HG03135 (cell line): ENCODE data around the gene RPS17.
"Not testable (repeated sequence)": the region's sequence is repeated elsewhere in the genome, so short reads cannot be mapped to it uniquely, and the experiment has no call there.

ENCODE experiments used
- ATAC-seq: cut with Tn5 transposase; IDR thresholded peaks from one replicate; pipeline ENCODE4 v1.9.1; 2021; ENCODE audit warnings: mild to moderate bottlenecking, moderate library complexity; ENCODE audit not compliant: unreplicated experiment

The RPS17 gene

DNA sequence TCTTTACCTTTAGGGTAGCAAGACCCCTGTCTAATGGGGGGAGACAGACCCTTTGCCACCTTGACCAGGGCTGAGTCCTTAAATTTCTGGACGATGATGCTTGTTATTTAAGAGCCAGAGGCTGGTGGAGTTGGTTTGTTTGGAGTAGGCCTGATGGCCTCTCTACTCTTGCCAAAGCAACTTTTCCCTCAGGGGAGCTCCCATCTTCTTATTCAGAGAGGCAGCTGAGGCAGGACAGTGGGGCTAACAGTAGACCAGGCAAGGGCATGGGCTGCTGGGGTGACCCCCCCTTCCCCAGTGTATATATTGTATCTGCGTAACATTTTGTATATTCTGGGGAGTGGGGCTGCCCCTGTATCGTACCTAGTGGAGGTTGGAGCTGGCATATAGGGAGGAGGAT is 10.3 kb downstream of the RPS17 start:
- ATAC-seq: no peak

DNA sequence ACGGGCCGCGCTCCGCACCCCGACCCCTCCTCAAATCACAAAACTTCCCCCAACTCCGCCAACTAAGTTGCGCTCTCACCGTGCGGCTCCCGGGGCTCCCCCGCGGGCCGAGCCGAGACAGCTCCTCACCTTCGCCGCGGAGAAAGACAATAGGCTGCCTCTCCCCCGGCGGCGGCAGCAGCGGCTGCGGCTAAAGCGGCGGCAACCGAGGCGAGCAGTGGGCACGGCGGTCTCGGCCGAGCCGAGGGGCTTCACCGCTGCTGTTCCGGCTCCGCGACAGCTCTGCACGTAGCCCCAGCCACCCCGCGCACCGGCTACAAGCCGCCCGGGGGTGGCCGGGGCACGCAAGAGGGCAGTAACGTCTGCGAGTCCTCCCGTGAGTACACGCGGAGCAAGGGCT is 26.7 kb downstream of the RPS17 start:
- not testable (repeated sequence) for ATAC-seq

DNA sequence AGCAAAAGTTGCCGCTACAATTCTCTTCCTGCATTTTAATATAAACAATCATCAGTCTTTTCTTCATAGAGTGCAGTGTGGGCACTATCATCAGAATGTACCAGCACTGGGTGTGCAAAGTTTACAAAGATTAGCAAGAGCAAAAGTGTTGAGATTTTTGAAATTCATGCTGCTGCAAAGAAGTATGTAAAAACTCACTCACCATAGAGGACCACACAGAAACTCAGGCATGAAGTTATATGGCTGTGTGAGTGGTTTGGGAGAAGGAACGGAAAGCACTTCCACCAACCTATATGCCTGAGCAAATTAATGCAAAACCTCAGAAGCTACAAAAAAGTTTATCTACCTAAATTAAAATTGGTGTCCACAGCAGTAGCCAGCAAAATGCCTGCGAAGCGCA is 32.6 kb downstream of the RPS17 start:
- not testable (repeated sequence) for ATAC-seq

DNA sequence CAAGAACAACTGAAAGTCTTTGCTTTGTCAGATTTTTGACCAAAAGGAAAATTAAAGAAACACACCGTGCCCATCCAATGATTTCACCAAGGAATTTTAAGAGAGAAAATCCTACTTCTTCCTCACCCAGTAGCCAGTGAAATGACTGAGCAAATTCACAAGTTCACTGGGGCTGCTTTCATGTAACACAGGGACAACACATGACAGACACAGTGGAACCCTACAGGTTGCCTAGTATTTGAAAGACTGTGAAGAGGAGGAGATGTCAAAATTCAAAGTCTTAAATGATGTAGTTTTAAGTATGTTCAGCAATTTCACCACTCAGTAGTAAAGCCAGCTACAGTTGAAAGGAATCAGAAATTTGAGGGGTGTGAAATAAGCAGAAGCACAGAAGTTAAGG is 33.2 kb downstream of the RPS17 start:
- ATAC-seq: not testable (repeated sequence)

DNA sequence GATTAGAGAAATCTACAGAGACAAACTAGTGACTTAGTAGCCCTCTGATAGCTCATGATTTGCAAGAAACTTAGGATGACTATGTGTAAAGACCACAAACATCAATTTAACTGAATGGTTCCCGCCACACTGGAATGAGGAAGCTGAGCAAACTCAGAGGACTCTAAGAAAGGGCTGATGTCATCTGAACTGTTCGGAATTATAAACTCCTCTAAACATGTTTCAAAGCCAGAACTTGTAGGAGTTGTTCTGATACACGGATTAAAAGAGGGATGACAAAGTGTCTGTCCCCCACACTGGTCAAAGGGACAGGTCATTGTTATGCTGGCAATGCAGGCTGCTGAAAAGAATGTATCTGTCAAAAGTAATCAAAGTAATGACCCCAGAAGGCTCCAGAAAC is 34.4 kb downstream of the RPS17 start:
- not testable (repeated sequence) for ATAC-seq

DNA sequence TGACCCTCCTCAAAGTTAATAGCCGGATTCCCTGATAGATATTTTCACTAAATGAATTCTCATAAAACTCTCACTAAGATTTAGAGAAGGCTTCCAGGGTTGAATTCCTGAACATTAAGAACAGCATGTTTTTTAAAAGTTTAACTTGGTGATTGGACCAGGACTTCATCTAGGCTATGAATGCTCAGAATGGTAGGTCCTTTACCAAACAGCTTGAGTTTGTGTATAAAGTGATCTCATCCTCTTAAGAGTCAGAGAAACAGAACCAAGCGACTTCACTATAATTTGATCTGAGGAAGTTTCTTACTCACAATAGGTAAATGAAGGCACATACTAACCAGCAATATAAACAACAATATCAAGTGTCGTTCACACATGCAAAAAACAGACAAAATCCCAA is 36.2 kb downstream of the RPS17 start:
- ATAC-seq: not testable (repeated sequence)

DNA sequence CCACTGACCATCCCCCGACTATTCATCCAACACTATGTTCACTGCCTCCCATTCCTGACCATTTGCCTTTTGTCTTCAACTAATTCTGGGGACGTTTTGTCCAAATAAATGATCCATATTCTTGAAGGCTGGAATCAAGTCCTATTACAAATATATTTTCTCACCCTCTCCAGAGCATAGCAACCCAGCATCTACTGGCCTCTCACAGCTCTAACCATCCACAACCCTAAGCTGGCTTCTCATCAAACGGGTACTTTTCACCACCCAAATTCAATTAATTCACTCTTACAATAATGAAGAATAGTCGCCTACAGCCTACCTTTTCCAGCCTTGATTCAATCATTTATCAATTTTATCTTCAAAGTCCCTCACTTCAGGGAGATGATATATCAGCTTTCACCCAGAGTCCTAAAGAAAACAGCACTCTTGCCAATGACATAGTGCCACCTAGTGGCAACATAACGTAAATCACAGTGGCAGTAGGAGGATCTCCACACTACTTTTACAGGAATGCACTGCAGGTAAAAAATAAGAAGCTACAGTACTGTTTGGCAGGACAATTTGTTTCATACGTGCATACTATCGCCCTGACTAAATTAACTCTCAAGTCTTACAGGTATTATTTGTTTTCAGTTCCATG is 37.4 kb downstream of the RPS17 start:
- not testable (repeated sequence) for ATAC-seq

DNA sequence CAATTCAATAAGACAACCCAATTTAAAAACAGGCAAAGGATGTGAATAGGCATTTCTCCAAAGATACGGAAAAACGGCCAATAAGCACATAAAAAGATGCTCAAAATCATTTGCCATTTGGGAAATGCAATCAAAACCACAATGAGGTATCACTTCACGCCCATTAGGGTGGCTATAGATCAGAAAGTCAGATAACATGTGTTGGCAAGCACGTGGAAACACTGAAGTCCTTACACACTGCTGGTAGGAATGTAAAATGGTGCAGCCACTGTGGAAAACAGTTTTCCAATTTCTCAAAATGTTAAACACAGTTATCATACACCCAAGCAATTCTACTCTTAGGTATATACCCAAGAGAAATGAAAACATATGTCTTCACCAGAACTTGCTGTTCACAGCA is 39.5 kb downstream of the RPS17 start:
- ATAC-seq: not testable (repeated sequence)

DNA sequence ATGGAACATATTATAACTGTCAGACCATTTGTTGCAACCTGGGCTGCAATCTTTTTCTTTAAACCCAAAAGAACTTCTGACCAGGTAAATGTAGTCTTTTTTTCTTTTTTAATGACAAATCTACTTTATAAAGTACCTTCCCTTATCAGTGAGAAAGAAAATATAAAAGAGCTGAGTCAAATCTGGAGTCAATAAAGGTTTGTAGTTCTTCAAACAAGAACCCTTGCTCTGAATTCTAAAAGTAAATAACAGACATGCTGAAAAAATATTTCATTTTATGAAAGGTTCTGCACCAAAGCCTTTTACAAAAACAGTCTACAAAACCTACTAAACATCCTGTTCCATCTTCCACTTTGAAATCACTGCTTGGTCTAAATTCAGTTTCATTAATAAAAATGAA is 42.3 kb downstream of the RPS17 start:
- not testable (repeated sequence) for ATAC-seq

DNA sequence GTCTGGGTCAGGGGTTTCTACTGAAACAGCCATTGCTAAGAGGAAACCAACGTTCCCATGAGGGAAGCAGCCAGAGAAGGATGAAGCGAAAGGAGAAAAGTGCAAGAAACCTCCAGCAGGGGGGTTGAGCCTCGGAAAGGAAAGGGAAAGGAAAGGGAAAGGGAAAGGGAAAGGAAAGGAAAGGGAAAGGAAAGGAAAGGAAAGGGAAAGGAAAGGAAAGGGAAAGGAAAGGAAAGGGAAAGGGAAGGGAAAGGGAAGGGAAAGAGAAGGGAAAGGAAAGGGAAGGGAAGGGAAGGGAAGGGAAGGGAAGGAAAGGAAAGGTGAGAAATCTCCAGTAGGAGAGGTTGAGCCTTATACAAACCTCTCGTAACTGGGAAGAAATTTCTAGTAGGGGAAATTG is 52.0 kb downstream of the RPS17 start:
- ATAC-seq: not testable (repeated sequence)

DNA sequence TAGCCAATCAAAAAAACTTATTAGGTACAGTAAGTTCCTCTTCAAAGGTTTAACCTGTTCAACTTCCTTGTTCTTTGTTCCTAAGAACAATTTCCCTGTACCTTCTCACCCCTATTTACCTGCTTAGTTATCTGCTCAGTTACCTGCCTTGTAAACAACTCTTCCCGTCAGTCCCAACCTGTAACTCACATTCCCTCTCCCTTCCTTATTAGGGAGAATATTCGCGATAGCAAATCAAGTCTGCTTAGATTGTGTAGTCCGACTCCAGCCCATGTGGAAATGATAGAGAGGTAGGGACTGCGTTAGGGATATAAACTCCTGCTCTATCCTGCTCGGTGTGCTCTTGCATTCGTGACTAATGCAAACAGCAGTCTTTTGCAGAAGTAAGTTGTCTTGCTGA is 53.2 kb downstream of the RPS17 start:
- not testable (repeated sequence) for ATAC-seq
